GM12873 (cell line): ENCODE data around the gene SYNDIG1L.
A peak's percentile ranks its signal among the peaks of the same experiment; 100 is the strongest.

Source experiments
- TF ChIP-seq, protein P1 (sequence below): IDR thresholded peaks from 2 replicates; pipeline ENCODE4 v1.5.1; 2012; ENCODE audit warnings: low read depth, mild to moderate bottlenecking, moderate library complexity, low read length, control low read depth; ENCODE audit not compliant: insufficient read depth; ENCODE audit errors: missing control alignments

SYNDIG1L gene

DNA sequence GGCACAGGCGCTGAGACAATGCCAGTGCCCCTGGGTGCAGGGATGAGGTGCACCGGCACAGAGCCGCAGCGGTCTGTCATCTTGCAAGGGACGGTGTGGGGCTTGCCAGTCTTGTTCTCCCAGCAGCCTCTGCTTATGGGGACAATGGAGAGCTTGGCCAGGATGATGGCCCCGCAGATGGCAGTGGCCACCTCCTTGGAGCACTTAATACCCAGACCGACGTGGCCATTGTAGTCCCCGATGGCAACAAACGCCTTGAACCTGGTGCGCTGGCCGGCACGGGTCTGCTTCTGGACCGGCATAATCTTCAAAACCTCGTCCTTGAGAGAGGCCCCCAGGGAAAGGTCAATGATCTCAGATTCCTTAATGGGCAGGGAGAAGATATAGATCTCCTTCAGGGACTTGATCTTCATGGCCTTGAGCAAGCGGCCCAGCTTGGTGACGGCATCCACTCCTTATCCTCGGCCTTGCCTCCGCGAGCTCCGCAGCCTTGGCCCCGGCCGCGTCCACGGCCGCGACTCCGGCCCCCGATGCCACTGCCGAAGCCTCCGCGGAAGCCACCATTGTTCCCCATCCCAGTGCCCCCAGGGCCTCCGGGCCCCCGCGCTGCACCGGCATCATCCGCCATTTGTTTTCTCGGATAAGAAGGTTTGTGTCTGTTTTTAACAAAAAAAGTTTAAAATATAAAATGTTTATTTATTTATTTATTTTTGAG, 47.9 kb downstream of the SYNDIG1L start:
- TF ChIP-seq, protein P1, sequence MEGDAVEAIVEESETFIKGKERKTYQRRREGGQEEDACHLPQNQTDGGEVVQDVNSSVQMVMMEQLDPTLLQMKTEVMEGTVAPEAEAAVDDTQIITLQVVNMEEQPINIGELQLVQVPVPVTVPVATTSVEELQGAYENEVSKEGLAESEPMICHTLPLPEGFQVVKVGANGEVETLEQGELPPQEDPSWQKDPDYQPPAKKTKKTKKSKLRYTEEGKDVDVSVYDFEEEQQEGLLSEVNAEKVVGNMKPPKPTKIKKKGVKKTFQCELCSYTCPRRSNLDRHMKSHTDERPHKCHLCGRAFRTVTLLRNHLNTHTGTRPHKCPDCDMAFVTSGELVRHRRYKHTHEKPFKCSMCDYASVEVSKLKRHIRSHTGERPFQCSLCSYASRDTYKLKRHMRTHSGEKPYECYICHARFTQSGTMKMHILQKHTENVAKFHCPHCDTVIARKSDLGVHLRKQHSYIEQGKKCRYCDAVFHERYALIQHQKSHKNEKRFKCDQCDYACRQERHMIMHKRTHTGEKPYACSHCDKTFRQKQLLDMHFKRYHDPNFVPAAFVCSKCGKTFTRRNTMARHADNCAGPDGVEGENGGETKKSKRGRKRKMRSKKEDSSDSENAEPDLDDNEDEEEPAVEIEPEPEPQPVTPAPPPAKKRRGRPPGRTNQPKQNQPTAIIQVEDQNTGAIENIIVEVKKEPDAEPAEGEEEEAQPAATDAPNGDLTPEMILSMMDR, result no peak

DNA sequence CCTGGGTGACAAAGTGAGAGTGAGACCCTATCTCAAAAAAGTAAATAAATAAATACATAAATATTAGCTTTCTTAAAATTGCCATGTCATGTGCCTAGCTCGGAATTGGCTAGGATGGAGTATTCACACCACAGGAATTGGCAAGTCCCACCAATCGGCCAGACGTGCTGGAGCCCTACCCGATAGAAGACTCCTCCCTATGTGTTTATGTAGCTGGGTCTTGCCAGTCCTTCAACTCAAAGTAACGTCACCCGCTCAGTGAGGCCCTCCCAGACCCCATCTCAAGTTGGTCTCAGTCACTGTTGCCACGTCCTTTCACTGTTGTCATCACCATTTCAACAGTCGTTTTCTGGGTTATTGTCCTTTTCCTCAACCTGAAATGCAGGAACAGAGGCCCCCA, 57.6 kb downstream of the SYNDIG1L start:
- TF ChIP-seq, protein P1, result no peak

DNA sequence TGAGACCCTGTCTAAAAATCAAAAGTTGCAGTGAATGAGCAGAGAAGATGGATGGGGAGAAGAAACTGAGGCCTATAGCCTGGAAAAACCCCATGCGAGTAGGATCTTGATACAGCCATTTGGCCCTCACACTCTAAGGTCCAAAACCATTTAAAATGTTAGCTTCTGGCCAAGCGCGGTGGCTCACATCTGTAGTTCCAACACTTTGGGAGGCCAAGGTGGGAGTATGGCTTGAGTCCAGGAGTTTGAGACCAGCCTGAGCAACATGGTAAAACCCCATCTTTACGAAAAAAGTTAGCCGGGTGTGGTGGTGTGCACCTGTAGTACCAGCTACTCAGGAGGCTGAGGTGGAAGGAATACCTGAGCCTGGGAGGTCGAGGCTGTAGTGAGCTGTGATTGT, 58.0 kb downstream of the SYNDIG1L start:
- TF ChIP-seq, protein P1, result no peak

DNA sequence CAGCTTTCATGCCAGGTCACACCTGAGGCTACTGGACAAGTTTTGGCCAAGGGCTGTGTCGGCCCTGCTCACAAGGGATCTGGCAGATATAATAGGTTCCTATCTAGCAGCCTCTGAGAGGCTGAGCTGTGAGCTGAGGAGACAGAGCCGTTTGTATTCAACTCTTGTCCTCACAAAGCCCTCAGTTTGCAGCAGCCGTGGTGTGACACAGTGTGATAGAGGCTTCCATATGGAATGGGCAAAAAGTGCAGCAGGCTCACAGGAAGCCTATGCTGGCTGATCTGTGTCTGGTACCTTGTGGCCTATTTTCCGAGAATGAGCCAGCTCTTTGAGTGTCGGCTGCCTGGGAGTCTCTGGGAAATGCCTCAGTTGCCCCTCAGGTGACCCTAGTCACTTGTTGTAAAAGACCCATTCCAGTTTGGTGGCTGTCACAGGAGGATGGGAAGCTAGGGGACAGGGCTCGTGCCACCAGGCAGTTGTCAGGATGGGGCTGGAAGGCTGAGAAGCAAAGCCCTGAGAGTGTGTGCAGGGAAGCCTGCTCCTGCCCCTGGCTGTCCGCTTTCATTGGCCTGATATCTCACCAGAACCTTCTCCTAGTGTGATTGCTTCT, 61.6 kb downstream of the SYNDIG1L start:
- TF ChIP-seq, protein P1, result no peak

DNA sequence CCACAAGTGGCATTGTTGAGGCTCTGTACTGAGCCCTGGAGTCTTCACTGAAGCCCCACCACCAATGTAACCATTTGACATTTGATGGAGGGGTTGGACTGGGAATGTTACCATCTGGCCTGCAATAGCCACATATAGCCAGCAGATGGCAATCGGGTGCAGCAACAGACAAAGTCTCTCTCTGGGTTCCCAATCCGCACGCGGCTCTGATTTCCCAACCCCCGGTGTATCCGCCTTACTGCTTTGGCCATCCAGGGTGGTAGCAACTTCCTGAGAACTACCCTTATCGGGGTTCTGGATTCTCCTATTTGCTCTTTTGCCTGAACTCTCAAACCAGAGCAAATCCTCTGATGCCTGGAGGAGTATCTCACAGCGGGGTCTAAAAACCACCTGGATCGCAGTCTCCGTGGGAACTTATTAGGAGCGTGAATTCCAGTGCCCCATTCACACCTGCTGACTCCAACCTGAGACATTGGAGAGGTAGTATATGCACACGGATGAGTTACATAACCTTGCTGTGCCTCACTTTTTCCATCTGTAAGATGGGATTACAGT, 63.6 kb downstream of the SYNDIG1L start:
- TF ChIP-seq, protein P1, result peak; percentile 98

DNA sequence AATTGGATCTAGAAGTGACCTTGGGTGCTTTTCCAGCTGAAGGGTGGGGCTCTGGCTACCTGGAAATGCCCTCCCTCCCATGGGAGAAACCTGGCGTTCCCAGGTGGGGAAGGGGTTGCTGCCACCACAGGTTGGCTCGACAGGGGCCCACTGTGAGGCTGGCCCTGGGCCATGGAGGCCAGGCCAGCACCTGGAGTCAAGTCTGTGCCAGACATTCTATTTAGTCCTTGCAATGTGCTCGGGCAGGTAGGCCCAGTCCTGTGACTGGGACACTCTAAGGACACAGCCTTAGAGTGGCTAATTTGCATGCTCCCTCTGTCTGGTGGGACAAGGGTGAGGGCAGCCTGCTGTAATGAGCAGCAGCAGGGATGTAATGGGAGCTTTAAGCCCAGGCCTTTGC, 65.8 kb downstream of the SYNDIG1L start:
- TF ChIP-seq, protein P1, result no peak

DNA sequence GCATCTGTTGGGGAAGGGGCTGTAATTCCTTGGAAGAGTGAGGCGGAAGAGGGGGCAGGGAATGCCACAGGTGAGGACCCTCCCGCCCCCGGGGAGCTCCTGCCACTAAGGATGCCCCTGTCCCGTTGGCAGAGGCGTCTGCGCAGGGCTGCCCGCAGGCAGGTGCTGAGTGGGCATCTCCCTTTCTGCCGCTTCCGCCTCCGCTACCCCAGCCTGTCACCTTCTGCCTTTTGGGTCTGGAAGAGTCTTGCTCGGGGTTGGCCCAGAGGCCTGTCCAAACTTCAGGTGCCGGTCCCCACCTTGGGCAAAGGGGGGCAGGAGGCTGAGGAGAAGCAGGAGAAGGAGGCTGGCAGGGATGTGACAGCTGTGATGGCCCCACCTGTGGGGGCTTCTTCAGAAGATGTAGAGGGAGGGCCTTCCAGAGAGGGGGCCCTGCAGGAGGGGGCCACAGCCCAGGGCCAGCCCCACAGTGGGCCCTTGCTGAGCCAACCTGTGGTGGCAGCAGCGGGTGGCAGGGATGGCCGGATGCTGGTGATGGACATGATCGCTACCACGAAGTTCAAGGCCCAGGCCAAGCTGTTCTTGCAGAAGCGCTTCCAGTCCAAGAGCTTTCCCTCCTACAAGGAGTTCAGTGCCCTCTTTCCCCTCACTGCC, 67.7 kb downstream of the SYNDIG1L start:
- TF ChIP-seq, protein P1, result no peak
